ENCODE results near the gene IRGM.
"Not testable (repeated sequence)": the region's sequence is repeated elsewhere in the genome, so short reads cannot be mapped to it uniquely, and the experiment has no call there.

IRGM gene

GRCh38 chr5:150809363-150809762 is 37.0 kb upstream of the IRGM start:
- TF ChIP-seq POLR2AphosphoS5 (IDR thresholded peaks at IDR 0.05; ENCODE audit: low read depth) (no peak), GABPA (IDR thresholded peaks at IDR 0.05; ENCODE audit: low read depth) (no peak)
- no peak overlapping the region for H3K4me3 ChIP-seq (replicated peaks; ENCODE audit: insufficient read depth, low read length)
- no peak for DNase-seq (ENCODE audit: low read depth in 1 of 2, low spot score in 1 of 2)
- no peaks in the 10 kb centered on the region for H3K27me3 ChIP-seq (ENCODE audit: insufficient read depth, poor library complexity, severe bottlenecking)
- no peak overlapping the region for H3K27ac ChIP-seq (replicated peaks)

- TF ChIP-seq REST (IDR thresholded peaks at IDR 0.05; ENCODE audit: insufficient replicate concordance, low read depth) (no peak), POLR2AphosphoS5 (IDR thresholded peaks at IDR 0.05; ENCODE audit: low read depth) (no peak), CTCF (IDR thresholded peaks at IDR 0.05; ENCODE audit: insufficient read depth, low read length) (no peak), SPI1 (IDR thresholded peaks at IDR 0.05; ENCODE audit: borderline replicate concordance, low read depth) (no peak)
- DNase-seq (ENCODE audit: low read depth in 1 of 2, low spot score in 1 of 2), result no peak
- no peak overlapping the region for H3K27ac ChIP-seq (replicated peaks)
- H3K4me3 ChIP-seq (replicated peaks; ENCODE audit: insufficient read depth, low read length), result no peak overlapping the region
- no peaks in the 10 kb centered on the region for H3K27me3 ChIP-seq (ENCODE audit: insufficient read depth, poor library complexity, severe bottlenecking)
These were observed 31.3 kb upstream of the IRGM start for GRCh38 chr5:150815010-150815409.

- Histone ChIP-seq H3K27ac (replicated peaks) (no peak overlapping the region), H3K27me3 (ENCODE audit: insufficient read depth, poor library complexity, severe bottlenecking) (no peaks in the 10 kb centered on the region), H3K4me3 (replicated peaks; ENCODE audit: insufficient read depth, low read length) (no peak overlapping the region)
- no peak for TF ChIP-seq CTCF (IDR thresholded peaks at IDR 0.05; ENCODE audit: insufficient read depth, low read length)
- no peak for TF ChIP-seq GABPA (IDR thresholded peaks at IDR 0.05; ENCODE audit: low read depth)
- no peak for DNase-seq (ENCODE audit: low read depth in 1 of 2, low spot score in 1 of 2)
These were observed 29.4 kb upstream of the IRGM start for GRCh38 chr5:150816946-150817345.

GRCh38 chr5:150829744-150830143 is 16.6 kb upstream of the IRGM start:
- Histone ChIP-seq H3K27ac (replicated peaks) (no peak overlapping the region), H3K4me3 (replicated peaks; ENCODE audit: insufficient read depth, low read length) (no peak overlapping the region), H3K27me3 (ENCODE audit: insufficient read depth, poor library complexity, severe bottlenecking) (no peaks in the 10 kb centered on the region)
- DNase-seq (ENCODE audit: low read depth in 1 of 2, low spot score in 1 of 2), result no peak
- no peak for TF ChIP-seq POLR2AphosphoS5 (IDR thresholded peaks at IDR 0.05; ENCODE audit: low read depth)
- TF ChIP-seq CTCF (IDR thresholded peaks at IDR 0.05; ENCODE audit: insufficient read depth, low read length), result no peak
- TF ChIP-seq REST (IDR thresholded peaks at IDR 0.05; ENCODE audit: insufficient replicate concordance, low read depth), result no peak
- TF ChIP-seq SPI1 (IDR thresholded peaks at IDR 0.05; ENCODE audit: borderline replicate concordance, low read depth), result no peak
- TF ChIP-seq GABPA (IDR thresholded peaks at IDR 0.05; ENCODE audit: low read depth), result no peak

GRCh38 chr5:150831821-150832220 is 14.5 kb upstream of the IRGM start:
- H3K27me3 ChIP-seq (ENCODE audit: insufficient read depth, poor library complexity, severe bottlenecking); DNase-seq (ENCODE audit: low read depth in 1 of 2, low spot score in 1 of 2); H3K4me3 ChIP-seq (replicated peaks; ENCODE audit: insufficient read depth, low read length); H3K27ac ChIP-seq (replicated peaks): not testable (repeated sequence)
